GM21367 (cell line): Measurements from ENCODE around the gene SLC26A3.

Experiments used
- ATAC-seq: cut with Tn5 transposase; IDR thresholded peaks from one replicate; pipeline ENCODE4 v1.9.1; 2021; ENCODE audit not compliant: unreplicated experiment

SLC26A3 gene

GRCh38 chr7:107816011-107816566 is 13.1 kb upstream of the SLC26A3 start:
- no peak for ATAC-seq

- ATAC-seq = no peak
Measured at GRCh38 chr7:107815254-107815882, 12.3 kb upstream of the SLC26A3 start.

GRCh38 chr7:107813524-107813923 is 10.5 kb upstream of the SLC26A3 start:
- ATAC-seq = no peak

GRCh38 chr7:107811934-107812333 is 8.9 kb upstream of the SLC26A3 start:
- ATAC-seq = no peak

- ATAC-seq = no peak
Measured at GRCh38 chr7:107810626-107811025, 7.6 kb upstream of the SLC26A3 start.

GRCh38 chr7:107809179-107809578 is 6.2 kb upstream of the SLC26A3 start:
- no peak for ATAC-seq

- ATAC-seq = no peak
Measured at GRCh38 chr7:107799647-107800264, 3.3 kb downstream of the SLC26A3 start.

GRCh38 chr7:107792364-107792763 is 10.7 kb downstream of the SLC26A3 start:
- no peak for ATAC-seq

GRCh38 chr7:107789647-107790046 is 13.4 kb downstream of the SLC26A3 start:
- ATAC-seq = no peak

GRCh38 chr7:107788662-107789061 is 14.4 kb downstream of the SLC26A3 start:
- ATAC-seq = no peak

GRCh38 chr7:107788216-107788615 is 14.8 kb downstream of the SLC26A3 start:
- ATAC-seq = no peak

GRCh38 chr7:107785926-107786325 is 17.1 kb downstream of the SLC26A3 start:
- no peak for ATAC-seq

- ATAC-seq = no peak
Measured at GRCh38 chr7:107785170-107785569, 17.9 kb downstream of the SLC26A3 start.

- no peak for ATAC-seq
Measured at GRCh38 chr7:107783648-107784047, 19.4 kb downstream of the SLC26A3 start.

- no peak for ATAC-seq
Measured at GRCh38 chr7:107782374-107782773, 20.6 kb downstream of the SLC26A3 start.

GRCh38 chr7:107779647-107780099 is 23.4 kb downstream of the SLC26A3 start:
- ATAC-seq = no peak

- no peak for ATAC-seq
Measured at GRCh38 chr7:107778283-107778682, 24.7 kb downstream of the SLC26A3 start.

GRCh38 chr7:107777702-107778101 is 25.3 kb downstream of the SLC26A3 start:
- no peak for ATAC-seq

GRCh38 chr7:107773027-107773426 is 30.0 kb downstream of the SLC26A3 start:
- no peak for ATAC-seq

GRCh38 chr7:107768263-107768662 is 34.8 kb downstream of the SLC26A3 start:
- ATAC-seq = no peak

- no peak for ATAC-seq
Measured at GRCh38 chr7:107767391-107767790, 35.6 kb downstream of the SLC26A3 start.

GRCh38 chr7:107758667-107759066 is 44.4 kb downstream of the SLC26A3 start:
- no peak for ATAC-seq
